T-helper 2 cell (primary cell): ENCODE data around the gene CRLF3.

Experiments used
- DNase-seq, 5 experiments: peaks; one replicate each; pipeline versions ENCODE4 v3.0.0 to v3.0.0-alpha.2; 2012 to 2022
- total RNA-seq, 2 donors: gene quantifications; one replicate each; lab custom pipeline; 2026; lab: John Stamatoyannopoulos, UW

The CRLF3 gene, protein sequence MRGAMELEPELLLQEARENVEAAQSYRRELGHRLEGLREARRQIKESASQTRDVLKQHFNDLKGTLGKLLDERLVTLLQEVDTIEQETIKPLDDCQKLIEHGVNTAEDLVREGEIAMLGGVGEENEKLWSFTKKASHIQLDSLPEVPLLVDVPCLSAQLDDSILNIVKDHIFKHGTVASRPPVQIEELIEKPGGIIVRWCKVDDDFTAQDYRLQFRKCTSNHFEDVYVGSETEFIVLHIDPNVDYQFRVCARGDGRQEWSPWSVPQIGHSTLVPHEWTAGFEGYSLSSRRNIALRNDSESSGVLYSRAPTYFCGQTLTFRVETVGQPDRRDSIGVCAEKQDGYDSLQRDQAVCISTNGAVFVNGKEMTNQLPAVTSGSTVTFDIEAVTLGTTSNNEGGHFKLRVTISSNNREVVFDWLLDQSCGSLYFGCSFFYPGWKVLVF
- total RNA-seq, result 87.3 to 124 reads per million in 2 donors

DNA sequence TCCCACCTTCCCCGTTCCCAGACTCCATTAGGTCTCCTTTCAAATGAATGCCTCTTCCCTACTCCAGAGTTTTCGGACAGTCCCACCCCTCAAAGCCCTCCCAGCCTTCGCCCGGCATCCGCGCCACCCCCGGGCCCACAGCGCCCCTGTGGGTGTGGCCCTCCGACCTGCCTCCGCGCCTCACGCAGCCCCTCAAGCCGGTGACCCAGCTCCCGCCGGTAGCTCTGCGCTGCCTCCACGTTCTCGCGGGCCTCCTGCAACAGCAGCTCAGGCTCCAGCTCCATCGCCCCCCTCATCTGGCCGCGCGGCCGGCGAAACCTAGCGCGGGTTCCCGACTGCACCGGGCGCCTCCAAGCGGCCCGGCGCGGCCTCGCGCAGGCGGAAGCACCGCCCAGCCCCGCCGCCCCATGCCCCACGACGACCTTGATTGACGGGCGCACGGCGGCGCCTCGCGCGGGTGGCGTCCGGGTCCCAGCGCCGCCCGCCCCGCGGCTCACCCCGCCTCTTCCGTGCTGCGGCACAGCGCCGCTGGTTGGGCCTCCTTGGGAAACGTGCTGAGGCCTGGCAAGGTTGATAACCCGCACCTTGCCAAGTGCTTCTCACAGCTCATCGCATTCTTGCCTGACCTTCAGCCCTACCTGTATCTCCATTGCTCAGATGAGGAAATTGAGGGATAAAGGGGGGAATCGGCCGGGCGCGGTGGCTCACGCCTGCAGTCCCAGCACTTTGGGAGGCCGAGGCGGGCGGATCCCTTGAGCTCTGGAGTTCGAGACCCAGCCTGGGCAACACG, at the start of gene CRLF3:
Gene CRLF3 (minus strand): TSS at position 337 of the 790 bp plus-strand sequence. CDS start 41 bp downstream, at position 296.
- DNase-seq, result peak; percentile 77 to 97 (median 86)

DNA sequence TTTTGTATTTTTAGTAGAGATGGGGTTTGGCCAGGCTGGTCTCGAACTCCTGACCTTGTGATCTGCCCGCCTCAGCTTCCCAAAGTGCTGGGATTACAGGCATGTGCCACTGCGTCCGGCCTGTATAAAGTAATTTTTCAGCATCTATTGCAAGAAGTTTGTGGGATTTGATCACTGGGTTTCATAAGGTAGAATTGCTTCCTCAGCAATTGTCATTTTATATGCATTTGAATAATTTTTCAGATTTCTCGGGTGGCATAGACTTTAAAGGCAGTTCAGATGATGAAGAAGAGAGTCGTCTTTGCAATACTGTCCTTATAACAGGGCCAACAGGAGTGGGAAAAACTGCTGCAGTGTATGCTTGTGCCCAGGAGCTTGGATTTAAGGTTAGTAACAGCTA, 44.5 kb upstream of the CRLF3 start:
- DNase-seq, result no peak

DNA sequence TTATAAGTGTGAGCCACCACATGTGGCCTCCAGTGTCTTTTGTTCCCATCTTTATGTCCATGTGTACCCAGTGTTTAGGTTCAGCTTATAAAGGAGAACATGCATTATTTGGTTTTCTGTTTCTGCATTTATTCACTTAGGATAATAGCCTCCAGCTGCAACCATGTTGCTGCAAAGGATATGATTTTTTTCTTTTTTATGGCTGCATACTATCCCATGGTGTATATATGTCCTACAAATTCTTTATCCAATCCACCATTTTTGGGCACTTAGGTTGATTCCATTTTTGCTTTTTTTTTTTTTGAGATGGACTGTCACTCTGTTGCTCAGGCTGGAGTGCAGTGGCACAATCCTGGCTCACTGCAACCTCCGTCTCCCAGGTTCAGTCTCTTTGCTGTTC, 40.1 kb upstream of the CRLF3 start:
- DNase-seq, result no peak

DNA sequence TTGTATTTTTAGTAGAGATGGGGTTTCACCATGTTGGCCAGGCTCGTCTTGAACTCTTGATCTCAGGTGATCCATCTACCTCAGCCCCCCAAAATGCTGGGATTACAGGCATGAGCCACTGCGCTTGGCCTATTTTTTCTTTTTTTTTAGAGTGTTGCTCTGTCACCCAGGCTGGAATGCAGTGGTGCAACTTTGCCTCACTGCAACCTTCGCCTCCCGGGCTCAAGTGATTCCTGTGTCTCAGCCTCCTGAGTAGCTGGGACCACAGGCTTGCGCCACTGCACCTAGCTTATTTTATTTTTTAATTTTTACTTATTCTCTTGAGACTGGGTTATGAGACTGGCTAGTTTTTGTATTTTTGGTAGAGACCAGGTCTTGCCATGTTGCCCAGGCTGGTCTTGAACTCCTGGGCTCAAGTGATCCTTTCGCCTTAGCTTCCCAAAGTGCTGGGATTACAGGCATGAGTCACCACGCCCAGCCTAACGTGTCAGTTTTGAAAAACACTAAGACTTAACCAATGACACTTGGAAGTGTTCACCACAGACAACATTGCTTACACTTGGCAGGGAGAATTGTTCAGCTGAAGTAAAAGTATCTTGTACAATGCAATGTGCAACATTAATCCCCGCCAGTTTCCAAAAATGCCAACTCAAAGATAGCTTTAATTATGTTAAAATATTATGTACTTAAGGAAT, 34.2 kb upstream of the CRLF3 start:
- DNase-seq, result no peak

DNA sequence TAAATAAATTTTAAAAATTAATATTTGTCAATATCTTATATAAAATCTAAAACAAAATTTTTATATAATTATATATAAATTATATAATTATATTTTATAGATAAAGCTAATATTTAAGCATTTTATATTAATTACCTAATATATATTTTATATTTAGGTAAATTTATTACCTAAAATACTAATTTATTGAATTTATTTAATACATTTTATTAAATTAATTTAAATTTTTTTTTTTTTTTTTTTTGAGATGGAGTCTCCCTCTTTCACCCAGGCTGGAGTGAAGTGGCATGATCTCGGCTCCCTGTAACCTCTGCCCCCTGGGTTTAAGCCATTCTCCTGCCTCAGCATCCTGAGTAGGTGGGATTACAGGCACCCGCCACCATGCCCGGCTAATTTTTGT, 29.7 kb upstream of the CRLF3 start:
- DNase-seq, result no peak

DNA sequence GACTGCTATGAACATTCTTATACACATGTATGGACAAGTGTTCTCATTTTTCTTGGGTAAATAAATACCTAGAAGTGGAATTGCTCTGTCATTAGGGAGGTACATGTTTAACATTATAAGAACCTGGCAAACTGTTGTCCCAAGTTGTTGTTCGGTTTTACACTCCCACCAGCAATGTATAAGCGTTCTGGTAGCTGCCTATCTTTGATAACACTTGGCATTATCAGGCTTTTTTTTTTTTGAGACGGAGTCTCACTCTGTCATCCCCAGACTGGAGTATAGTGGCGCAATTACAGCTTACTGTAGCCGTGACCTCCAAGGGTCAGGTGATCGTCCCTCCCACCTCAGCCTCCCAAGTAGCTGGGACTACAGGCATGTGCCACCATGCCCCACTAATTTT, 23.5 kb upstream of the CRLF3 start:
- no peak for DNase-seq

DNA sequence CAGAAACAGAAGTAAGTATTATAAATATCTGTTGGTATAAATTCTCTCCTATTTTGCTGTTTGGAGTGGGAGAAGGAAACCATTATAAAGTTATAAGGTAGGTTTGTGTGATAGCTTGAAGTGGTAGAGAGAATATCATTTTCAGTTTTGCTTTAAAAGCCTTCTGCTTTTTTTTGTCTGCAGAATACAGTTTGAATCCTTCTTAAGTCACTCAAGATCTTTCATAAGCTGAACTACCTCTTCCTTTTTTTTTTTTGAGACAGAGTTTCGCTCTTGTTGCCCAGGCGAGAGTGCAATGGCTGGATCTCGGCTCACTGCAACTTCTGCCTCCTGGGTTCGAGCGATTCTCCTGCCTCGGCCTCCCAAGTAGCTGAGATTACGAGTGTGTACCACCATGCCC, 16.3 kb upstream of the CRLF3 start:
- no peak for DNase-seq

DNA sequence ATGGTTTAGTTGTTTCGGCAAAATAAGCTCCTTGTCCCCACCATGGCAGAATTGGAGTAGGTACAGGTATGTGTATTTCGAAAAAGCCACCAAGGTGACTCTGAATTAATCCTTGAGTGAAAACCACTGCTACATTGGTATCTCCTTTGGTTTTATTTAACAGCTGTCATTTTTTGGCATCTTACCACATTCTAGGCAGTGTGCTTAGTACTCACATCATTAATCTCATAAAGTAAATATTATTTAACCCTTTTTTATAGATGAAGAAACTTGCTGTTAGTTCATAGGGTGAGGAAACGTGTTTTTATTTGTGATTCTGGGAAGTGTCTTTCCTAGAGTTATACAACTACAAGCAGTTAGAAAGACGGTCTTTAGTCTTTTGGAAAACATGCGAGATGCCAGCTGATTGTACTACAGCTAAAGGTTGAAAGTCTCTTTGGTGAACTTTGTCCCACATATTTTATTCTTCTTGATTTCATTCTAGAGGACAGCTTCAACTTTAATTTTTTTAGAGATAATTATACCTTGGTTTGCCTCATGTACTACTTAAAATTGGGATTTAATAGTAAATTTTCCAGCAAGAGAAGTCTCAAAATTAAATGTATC, 13.8 kb upstream of the CRLF3 start:
- DNase-seq, result no peak

DNA sequence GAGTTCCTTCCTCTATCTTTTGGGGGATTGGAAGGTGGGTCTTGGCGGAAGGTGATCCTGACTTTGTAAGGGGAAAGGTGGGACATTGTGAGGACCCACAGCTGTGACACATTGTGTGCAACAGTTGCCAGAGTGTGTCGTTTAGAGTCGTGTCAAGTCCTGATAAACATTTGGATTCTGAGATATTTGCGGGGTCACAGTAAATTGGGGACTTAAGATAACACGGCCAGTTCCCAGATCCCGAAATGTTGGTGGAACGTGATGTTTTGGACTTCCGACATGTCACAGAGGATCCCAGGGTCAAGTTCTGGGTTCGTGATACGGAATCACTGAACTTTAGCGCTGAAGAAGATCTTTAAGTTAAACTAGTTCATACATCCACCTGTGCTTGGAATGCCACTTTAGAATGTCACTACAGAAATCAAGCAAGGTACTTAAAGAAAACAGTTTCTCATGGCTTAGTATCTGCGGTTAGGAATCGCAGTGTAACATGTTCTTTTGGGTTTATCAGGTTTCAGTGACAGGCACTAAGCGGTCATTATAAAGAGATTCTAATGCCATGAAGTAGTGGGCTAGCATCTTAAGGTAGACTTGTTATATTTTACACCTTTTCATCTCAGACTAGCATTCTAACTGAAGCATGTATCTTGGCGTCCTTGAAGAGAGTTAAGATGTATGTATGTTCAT, 8.1 kb upstream of the CRLF3 start:
- DNase-seq, result peak in 1 of 5 experiments; percentile 12

DNA sequence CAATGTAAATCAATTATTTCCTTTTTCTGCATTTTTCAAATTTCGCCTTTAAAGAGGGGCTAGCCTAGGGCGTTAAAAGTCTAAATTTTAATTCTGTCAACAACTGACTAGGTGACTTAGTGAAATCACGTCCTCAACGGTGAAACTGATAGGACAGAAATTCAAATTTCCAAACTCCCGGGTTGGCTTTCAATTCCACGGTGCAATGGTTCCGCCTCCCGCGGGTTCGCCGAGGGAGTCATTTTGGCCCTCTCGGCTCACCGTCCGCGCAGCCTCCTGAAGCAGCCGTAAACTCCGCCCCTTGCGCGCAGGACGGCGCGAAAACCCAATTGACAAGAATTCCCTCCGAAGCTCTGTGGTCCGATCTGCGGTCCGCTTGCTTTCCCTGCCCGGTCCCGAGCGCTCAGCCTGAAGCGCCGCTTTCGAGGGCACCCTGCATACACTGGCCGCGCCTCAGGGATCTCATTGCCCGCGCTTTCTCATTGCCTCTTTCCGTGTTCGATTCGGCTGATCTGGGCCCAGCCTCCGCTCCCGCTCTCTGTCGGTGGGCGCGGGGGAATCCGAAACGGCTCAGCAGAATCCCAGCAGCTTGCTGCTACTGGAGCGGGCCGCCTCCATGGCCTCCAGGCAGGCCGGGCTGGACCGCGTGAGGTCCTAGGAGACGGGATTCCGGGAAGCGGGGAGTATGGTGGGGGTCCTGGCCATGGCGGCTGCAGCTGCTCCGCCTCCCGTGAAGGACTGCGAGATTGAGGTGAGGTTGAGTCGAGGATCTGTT, 7.4 kb upstream of the CRLF3 start, which contains the start of gene ATAD5:
Gene ATAD5 (plus strand): TSS at position 304 of the 775 bp plus-strand sequence. CDS start 382 bp downstream, at position 686.
- DNase-seq, result peak; percentile 80 to 94 (median 83)

DNA sequence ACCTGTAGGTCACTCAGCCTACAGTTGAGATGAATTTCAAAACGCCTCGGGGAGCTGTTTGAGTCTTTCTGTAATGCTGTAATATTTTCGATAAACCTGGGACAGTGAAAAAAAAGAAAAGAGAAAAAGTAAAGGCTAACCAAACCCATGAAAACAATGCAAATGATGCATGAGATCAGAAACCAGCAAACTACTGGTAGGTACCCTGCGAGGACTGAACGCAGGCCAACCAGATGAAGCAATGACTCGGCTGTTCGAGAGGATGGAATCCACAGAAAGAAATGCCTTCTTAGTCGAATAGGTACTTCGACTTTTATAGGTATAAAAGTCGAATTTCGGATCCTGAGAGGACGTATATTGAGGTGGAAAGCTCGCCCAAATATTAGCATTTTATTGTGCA, 6.8 kb upstream of the CRLF3 start:
- DNase-seq, result peak in 1 of 5 experiments; percentile 63

DNA sequence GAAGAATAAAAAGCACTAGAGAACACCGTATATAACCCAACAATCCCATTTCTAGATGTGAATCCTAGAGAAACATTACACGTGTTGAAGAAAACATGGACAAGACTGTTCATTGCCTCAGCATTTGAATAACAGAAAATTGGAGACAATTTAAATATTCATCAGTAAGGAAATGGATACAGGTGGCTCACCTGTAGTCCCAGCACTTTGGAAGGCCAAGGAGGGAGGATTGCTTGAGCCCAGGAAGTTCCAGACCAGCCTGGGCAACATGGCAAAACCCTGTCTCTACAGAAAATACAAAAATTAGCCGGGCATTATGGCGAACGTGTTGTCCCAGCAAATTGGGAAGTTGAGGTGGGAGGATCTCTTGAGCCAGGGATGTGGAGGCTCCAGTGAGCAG, 4.5 kb upstream of the CRLF3 start:
- DNase-seq, result no peak

DNA sequence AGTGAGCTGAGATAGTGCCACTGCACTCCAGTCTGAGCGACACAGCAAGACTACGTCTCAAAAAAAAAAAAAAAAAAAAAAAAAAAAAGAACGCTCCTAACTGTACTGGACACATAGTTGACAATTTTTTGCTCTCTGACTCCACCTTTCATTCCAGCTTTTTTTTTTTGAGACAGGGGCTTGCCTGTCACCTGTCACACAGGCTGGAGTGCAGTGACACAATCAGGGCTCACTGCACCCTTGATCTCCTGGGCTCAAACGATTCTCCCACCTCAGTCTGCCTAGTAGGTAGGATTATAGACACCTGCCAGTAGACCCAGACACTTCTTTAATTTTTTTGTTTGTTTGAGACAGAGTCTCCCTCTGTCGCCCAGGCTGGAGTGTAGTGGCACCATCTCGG, 2.6 kb upstream of the CRLF3 start:
- no peak for DNase-seq

DNA sequence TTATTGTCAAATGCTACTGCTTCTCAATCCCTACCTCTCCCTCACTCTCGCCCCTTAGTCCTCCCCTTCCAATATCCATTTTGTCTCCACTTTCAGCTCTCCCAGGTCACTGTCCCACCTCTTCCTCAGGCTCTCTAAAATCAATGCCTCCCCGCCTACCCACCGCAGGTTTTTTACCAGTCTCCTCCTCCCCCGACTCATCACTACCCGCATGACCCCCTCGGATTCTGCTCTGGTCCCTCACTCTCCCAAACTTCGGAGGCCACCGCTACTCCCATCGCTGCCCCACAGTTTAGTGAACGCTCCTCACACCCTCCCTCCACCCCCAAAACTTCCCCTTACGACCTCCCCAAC, 513 bp downstream of the CRLF3 start:
- peak in 3 of 5 experiments; percentile 20 to 57 (median 24) for DNase-seq

DNA sequence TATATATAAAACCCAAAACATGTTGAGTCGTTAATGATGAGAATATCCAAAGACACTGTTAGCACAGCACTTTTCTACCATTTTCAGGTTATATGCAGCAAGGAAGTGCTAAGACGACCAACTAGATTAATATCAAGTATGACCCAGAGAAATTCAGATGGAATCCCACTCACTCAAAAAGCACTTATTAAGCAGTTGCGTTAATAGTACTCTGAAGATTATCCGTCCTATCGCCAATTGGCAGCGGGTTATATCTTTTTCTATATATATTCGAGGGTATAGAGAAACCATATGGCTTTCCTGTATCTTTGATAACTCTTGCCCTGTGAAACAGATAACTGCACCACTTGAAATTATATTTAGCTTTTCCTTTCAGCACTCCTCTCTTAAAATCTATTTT, 1.1 kb downstream of the CRLF3 start:
- no peak for DNase-seq

DNA sequence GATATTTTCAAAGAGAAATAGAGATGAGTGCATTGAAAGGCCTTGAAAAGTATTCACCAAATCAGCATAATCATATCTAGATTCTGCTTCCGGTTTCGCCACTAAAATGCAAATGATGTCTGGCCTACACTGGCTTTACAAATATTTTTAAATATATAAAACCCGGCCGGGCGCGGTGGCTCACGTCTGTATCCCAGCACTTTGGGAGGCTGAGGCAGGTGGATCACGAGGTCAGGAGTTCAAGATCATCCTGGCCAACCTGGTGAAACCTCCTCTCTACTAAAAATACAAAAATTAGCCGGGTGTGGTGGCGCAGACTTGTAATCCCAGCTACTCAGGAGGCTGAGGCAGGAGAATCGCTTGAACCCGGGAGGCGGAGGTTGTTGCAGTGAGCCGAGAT, 1.6 kb downstream of the CRLF3 start:
- peak in 1 of 5 experiments; percentile 60 for DNase-seq

DNA sequence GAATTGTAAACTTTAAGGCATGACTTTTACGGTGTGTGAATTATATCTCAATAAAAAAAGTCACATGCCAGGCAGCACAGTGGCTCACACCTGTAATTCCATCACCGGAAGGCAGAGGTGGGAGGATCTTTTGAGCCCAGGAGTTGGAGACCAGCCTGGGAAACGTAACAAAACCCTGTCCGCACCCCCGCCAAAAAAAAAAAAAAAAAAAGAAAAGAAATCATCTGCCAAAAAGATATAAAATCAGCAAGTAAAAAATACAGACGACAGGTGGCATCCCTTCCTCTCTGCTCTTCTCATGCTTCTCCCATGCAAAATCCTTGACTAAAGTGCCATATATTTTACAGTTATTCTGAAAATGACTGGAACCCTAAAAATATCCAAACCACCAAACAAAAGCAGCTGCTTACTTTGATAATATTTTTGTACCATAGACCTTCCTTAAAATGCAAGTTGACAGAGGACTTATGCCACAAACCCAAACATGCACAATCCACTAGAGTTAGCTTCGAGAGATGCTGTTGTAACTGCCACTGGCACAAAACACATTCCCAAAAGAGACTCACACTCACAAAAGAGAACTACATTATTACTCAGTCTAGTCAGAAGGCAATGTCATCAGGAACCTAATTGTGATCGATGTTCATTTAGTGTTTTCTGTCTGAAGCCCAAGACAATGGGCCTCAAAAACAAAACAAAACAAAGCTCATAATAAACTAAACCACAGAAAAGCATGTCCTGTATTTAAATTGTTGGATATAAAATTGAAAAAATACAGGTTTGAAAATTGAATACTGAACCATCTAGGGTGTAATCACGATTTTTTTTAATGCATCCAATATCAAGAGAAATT, 2.4 kb downstream of the CRLF3 start:
- peak in 1 of 5 experiments; percentile 28 for DNase-seq

DNA sequence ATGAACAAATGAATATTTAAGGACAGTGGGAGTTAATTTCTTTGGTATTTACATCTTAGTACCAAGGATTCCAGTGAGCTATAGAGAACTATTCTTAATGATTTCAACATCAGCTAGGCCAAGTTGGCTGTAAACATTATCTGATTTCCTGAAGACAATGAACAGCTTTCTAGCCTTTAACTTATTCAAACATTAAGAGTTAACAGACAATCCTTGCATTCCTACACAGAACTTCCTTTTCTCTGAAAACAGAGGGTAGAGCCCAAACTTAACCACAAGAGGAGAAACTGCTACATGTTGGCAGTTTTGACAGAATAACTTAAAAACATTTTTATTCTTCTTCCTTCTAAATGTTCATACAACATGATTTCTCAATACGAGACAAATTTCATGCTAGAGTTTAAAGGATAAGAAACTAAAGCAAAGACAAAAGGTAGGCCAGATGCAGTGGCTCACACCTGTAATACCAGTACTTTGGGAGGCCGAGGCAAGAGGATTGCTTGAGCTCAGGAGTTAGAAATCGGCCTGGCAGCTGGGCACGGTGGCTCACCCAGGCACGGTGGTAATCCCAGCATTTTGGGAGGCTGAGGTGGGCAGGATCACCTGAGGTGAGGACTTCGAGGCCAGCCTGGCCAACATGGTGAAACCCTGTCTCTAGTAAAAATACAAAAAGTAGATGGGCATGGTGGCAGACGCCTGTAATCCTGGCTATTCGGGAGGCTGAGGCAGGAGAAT, 4.4 kb downstream of the CRLF3 start:
- DNase-seq, result no peak

DNA sequence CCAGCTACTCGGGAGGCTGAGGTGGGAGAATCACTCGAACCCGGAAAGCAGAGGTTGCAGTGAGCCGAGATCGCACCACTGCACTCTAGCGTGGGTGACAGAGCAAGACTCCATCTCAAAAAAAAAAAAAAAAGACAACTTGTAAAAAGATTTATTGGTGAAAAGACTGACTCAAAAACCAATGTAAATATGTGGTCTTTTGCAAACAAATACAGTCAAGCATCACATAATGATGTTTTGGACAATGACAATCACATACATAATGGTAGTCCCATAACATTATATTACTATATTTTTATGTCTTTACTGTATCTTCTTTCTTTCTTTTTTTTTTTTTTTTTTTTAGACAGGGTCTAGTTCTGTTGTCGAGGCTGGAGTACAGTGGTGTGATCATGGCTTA, 8.3 kb downstream of the CRLF3 start:
- no peak for DNase-seq
